Measurements from ENCODE around the gene FOXB1. TPM values are rescaled to one million over a fixed set of nuclear protein-coding genes. Genes with fewer than 3 reads are reported as not detected.
A peak's percentile ranks its signal among the peaks of the same experiment; 100 is the strongest.

FOXB1 gene
- total RNA-seq, 1 experiment from 2014 or later: not detected

- DNase-seq (ENCODE audit: low spot score): no peak
Observed at GRCh38 chr15:59998950-59999611, 5.0 kb upstream of the FOXB1 start.

GRCh38 chr15:59999612-60000112 lies 4.4 kb upstream of the FOXB1 start:
- no peak for DNase-seq (ENCODE audit: low spot score)

- peak; percentile 31 for DNase-seq (ENCODE audit: low spot score)
Observed at GRCh38 chr15:60000113-60000823, 3.8 kb upstream of the FOXB1 start.

- no peak for DNase-seq (ENCODE audit: low spot score)
Observed at GRCh38 chr15:60000824-60001609, 3.1 kb upstream of the FOXB1 start.

- DNase-seq (ENCODE audit: low spot score): no peak
Observed at GRCh38 chr15:60001610-60002527, 2.2 kb upstream of the FOXB1 start.

- DNase-seq (ENCODE audit: low spot score): no peak
Observed at GRCh38 chr15:60002528-60003218, 1.4 kb upstream of the FOXB1 start.

GRCh38 chr15:60003243-60004008 lies 685 bp upstream of the FOXB1 start:
- DNase-seq (ENCODE audit: low spot score): no peak

GRCh38 chr15:60004846-60005351 lies 788 bp downstream of the FOXB1 start:
- no peak for DNase-seq (ENCODE audit: low spot score)

- no peak for DNase-seq (ENCODE audit: low spot score)
Observed at GRCh38 chr15:60005352-60006202, 1.5 kb downstream of the FOXB1 start.

GRCh38 chr15:60006203-60006862 lies 2.2 kb downstream of the FOXB1 start:
- peak; percentile 68 for DNase-seq (ENCODE audit: low spot score)

GRCh38 chr15:60006873-60007272 lies 2.8 kb downstream of the FOXB1 start:
- no peak for DNase-seq (ENCODE audit: low spot score)

- DNase-seq (ENCODE audit: low spot score): peak; percentile 82
Observed at GRCh38 chr15:60009124-60009960, 5.2 kb downstream of the FOXB1 start.

- DNase-seq (ENCODE audit: low spot score): no peak
Observed at GRCh38 chr15:60009980-60010732, 6.0 kb downstream of the FOXB1 start.

- no peak for DNase-seq (ENCODE audit: low spot score)
Observed at GRCh38 chr15:60010858-60011257, 6.7 kb downstream of the FOXB1 start.

GRCh38 chr15:60012695-60013094 lies 8.6 kb downstream of the FOXB1 start:
- no peak for DNase-seq (ENCODE audit: low spot score)
